ENCODE measurements around the gene RBM10. TPM values are rescaled to one million over a fixed set of nuclear protein-coding genes. Genes with fewer than 3 reads are reported as not detected.

The RBM10 gene
- total RNA-seq, 1 donor from 2014 or later: 41.9 TPM

DNA sequence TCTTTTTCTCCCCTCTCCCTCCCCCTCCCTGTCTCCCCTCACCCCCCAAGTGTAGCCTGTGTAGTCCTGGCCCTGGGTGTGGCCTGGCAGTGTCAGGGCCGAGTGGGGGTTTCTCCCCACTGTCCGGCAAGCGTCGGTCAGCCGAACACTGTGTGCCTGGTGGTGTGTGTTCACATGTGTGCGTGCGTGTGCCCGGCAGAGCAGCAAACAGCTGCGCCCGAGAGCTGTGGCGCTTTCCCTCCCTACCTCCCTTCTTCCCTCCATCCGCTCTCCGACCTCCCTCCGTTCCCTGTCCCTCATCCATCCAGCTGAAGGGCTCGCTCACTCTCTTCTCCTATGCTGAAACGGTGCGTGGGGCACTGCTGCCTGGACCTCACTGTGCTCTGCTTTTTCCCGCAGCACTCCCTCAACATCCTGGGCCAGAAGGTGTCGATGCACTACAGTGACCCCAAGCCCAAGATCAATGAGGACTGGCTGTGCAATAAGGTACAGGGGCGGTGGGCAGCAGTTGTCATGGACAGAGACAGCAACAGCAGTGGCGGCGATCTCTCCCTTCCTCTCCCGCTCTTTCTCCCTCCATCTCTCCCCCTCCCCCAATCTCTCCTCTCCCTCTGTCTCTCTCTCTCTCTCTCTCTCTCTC is 31.2 kb downstream of the RBM10 start:
- no peak for DNase-seq (ENCODE audit: low read depth in 2 of 2)

- no peak for DNase-seq (ENCODE audit: low read depth in 2 of 2)
Measured at GRCh38 chrX:47177079-47177478, 32.1 kb downstream of the RBM10 start.

GRCh38 chrX:47178337-47178736 is 33.3 kb downstream of the RBM10 start:
- no peak for DNase-seq (ENCODE audit: low read depth in 2 of 2)

- peak; percentile 15 to 39 for DNase-seq (ENCODE audit: low read depth in 2 of 2)
Measured at GRCh38 chrX:47179221-47179927, 34.4 kb downstream of the RBM10 start.

GRCh38 chrX:47179928-47180255 is 34.9 kb downstream of the RBM10 start:
- no peak for DNase-seq (ENCODE audit: low read depth in 2 of 2)

DNA sequence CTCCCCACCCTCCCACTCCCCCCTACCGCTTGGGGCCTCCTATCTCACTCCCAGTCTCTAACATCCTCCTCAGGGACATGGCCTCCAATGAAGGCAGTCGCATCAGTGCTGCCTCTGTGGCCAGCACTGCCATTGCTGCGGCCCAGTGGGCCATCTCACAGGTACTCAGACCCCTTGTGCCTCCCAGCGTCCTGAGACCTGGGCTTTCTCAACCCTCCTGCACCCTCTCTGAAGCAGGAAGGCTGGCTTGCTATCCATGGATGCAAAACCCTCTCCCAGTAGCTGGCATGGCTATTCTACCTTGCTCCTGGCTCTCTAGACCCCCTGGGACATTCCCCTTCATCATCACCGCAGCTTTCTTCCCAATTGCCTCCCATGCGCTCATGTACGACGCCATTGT is 35.3 kb downstream of the RBM10 start:
- DNase-seq (ENCODE audit: low read depth in 2 of 2): no peak

DNA sequence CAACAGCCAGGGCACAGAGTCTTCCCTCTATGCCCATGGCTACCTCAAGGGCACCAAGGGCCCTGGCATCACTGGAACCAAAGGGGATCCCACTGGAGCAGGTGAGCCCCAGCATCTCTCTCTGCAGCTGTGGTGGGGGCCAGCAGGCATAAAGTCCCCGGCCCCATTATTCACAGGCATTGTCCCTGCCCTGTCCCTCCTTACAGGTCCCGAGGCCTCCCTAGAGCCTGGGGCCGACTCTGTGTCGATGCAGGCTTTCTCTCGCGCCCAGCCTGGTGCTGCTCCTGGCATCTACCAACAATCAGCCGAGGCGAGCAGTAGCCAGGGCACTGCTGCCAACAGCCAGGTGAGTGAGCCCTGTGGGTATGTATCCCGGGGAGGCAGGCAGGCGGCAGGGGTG is 36.3 kb downstream of the RBM10 start:
- DNase-seq (ENCODE audit: low read depth in 2 of 2): no peak

DNA sequence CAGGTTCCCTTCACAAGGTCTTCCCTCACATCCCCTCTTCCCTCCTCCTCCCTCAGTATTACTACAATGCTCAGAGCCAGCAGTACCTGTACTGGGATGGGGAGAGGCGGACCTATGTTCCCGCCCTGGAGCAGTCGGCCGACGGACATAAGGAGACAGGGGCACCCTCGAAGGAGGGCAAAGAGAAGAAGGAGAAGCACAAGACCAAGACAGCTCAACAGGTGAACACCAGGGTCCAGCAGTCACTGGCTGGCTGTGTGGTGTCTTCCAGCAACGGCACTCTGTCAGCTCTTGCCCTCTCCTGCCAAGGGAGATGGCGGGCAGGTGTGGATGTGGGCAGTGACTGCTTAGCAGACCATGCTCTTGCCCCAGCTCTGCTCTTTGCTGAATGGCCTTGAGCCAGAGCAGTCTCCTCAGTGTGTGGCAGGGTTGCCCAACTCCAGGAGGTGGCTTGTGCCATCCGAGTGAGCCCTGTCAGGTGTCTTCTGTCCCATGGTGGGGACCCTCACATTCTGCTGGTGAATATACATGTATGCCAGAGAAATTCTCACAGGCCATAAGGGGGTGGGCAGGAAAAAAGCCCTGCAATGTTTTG is 37.2 kb downstream of the RBM10 start:
- no peak for DNase-seq (ENCODE audit: low read depth in 2 of 2)

- DNase-seq (ENCODE audit: low read depth in 2 of 2): no peak
Measured at GRCh38 chrX:47184486-47184885, 39.5 kb downstream of the RBM10 start.

GRCh38 chrX:47185241-47185640 is 40.2 kb downstream of the RBM10 start:
- DNase-seq (ENCODE audit: low read depth in 2 of 2): no peak

DNA sequence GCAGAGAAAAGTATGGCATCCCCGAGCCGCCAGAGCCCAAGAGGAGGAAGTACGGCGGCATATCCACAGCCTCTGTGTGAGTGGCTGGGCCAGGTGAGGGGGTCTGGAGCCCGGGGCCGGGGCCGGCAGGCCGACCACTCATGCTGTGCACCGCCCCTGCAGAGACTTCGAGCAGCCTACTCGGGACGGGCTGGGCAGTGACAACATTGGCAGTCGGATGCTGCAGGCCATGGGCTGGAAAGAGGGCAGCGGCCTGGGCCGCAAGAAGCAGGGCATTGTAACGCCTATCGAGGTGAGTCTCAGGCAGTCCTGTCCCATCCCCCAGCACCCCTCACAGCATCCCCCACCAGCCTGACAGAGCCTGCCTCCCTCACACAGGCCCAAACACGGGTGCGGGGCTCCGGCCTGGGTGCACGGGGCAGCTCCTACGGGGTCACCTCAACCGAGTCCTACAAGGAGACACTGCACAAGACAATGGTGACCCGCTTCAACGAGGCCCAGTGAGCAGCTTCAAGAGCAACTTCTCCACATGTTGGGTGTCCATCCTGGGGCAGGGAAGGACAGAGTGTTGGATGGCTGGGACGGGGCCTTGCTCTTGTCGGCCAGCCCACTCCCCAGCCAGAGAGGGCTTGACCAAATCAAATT is 41.2 kb downstream of the RBM10 start:
- no peak for DNase-seq (ENCODE audit: low read depth in 2 of 2)

GRCh38 chrX:47187106-47187677 is 42.2 kb downstream of the RBM10 start:
- DNase-seq (ENCODE audit: low read depth in 2 of 2): no peak

GRCh38 chrX:47189906-47190305 is 44.9 kb downstream of the RBM10 start:
- no peak for DNase-seq (ENCODE audit: low read depth in 2 of 2)

- peak; percentile 94 to 95 for DNase-seq (ENCODE audit: low read depth in 2 of 2)
Measured at GRCh38 chrX:47190445-47191269, 45.6 kb downstream of the RBM10 start.

- DNase-seq (ENCODE audit: low read depth in 2 of 2): peak in 1 of 2 donors; percentile 14
Measured at GRCh38 chrX:47191331-47191730, 46.3 kb downstream of the RBM10 start.

DNA sequence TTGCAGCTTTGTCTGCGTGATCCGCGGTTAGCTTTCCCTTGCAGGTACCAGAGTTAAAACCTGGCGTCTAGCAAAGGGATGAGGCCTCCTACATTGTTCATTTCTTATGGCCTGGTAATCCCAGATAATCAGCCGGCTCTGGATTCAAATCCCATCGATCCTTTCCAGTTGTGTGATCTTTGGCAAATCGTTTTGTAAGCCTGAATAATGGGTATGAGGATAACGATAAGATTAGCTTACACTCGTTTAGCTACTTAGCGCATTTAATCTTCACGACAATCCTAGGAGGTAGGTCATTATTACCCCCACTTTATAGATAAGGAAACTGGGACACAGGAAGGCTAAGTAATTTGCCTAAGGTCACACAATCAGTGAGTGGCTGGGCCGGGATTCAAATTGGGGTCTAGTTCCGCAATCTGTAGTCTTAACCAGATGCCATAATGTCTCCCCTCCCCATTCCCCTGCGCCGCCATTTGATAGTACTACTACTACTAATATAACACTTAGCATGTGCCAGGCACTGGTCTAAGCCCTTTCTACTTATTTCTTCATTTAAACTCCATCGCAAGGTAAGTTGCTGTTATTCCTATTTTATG is 46.9 kb downstream of the RBM10 start:
- no peak for DNase-seq (ENCODE audit: low read depth in 2 of 2)

GRCh38 chrX:47193475-47194193 is 48.6 kb downstream of the RBM10 start, which contains the start of gene UBA1:
Gene UBA1 (plus strand): TSS chrX:47193829. CDS start chrX:47198803, 4,974 bp downstream.
- DNase-seq (ENCODE audit: low read depth in 2 of 2): peak; percentile 95 to 98

- peak in 1 of 2 donors; percentile 28 for DNase-seq (ENCODE audit: low read depth in 2 of 2)
Measured at GRCh38 chrX:47194194-47194787, 49.3 kb downstream of the RBM10 start.

DNA sequence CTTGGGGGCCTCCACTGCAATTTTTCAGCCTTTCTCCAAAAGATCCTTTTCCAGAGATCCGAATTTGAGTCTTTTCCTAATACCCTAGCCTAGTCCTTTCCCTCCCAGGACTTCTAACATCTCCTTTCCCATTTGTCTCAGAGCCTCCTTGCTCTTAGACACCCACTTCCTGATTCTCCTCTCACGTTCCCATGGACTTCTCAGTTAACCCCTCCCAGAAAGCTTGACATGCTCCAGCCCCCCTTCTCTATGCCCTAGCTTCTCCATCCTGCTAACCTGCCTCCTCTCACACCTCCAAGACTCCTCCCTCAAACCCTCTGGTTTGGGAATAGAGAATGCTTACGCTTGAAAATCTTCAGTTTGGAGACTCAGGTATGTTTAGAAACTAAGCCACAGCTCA is 51.1 kb downstream of the RBM10 start:
- no peak for DNase-seq (ENCODE audit: low read depth in 2 of 2)

DNA sequence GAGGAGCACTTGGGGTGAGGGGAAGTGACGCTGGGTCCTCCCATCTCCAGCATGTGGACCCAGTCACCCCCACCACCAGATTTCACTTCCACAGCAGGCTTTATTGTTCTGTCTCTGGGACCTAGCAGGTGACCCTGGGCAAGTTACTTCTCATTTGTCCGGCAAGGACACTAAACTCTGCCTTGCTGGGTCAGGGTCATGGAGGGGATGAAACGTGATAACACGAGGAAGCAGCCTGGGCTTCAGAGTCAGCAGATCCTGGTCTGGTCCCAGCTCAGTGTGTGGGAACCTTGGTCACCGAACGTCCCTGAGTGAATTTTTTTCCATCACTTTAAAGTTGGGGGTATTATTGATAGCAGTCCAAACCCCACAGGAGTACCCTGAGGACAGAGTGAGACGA is 52.5 kb downstream of the RBM10 start:
- DNase-seq (ENCODE audit: low read depth in 2 of 2): no peak

Measured in lung microvascular endothelial cell (primary cell).